Kidney epithelial cell (primary cell): Measurements from ENCODE around the gene OR10T2. TPM values are rescaled to one million over a fixed set of nuclear protein-coding genes. Genes with fewer than 3 reads are reported as not detected.

ENCODE experiments used
- DNase-seq: peaks from one replicate; pipeline ENCODE4 v3.0.0-alpha.2; 2010; ENCODE audit warnings: low read depth
- H3K27me3 ChIP-seq: 2 replicates; pipeline ENCODE4 v1.6.0; 2011; ENCODE audit warnings: low read length; ENCODE audit not compliant: control insufficient read depth, insufficient read depth
- H3K36me3 ChIP-seq: 2 replicates; pipeline ENCODE4 v1.5.1; 2011; ENCODE audit warnings: low read length; ENCODE audit not compliant: control insufficient read depth, insufficient read depth
- H3K4me3 ChIP-seq: 2 replicates; pipeline ENCODE4 v1.5.1; 2011; ENCODE audit warnings: low read depth, mild to moderate bottlenecking, control low read depth, low read length
- total RNA-seq: library from RNA; depleted of rRNA; stranded (reverse); fragments of >200 nt; gene quantifications from 2 replicates; pipeline ENCODE4 v1.2.3, GENCODE V29; 2015
- TF ChIP-seq, protein P1 (sequence below): IDR thresholded peaks from 2 replicates; pipeline ENCODE4 v1.5.1; 2011; ENCODE audit warnings: mild to moderate bottlenecking, moderate library complexity, low read length, control low read depth, inconsistent platforms; ENCODE audit not compliant: insufficient read depth, poor library complexity, severe bottlenecking

OR10T2 gene
- total RNA-seq, 1 donor from 2014 or later: not detected

DNA sequence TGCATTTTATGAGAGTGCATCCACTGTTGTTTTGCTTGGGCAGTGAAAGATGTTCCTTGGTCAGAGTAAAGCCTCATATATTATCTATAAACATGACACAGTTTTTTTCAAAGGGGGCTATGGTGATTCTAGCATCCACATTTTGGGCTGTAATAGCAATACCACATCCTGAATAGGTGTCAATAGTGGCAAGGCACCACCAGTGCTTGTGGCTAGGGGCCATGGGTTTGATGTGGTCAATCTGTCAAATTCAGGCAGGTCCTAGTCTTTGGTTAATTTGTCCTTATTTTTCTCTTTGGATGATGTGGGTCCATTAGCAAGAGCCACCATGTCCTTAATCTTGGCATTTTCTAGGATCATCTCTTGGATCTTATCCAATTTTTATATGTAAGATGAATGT, 32.5 kb downstream of the OR10T2 start:
- H3K27me3 ChIP-seq: no peaks in the 10 kb centered on the region
- DNase-seq: no peak
- no peaks in the 10 kb centered on the region for H3K36me3 ChIP-seq
- TF ChIP-seq, protein P1, sequence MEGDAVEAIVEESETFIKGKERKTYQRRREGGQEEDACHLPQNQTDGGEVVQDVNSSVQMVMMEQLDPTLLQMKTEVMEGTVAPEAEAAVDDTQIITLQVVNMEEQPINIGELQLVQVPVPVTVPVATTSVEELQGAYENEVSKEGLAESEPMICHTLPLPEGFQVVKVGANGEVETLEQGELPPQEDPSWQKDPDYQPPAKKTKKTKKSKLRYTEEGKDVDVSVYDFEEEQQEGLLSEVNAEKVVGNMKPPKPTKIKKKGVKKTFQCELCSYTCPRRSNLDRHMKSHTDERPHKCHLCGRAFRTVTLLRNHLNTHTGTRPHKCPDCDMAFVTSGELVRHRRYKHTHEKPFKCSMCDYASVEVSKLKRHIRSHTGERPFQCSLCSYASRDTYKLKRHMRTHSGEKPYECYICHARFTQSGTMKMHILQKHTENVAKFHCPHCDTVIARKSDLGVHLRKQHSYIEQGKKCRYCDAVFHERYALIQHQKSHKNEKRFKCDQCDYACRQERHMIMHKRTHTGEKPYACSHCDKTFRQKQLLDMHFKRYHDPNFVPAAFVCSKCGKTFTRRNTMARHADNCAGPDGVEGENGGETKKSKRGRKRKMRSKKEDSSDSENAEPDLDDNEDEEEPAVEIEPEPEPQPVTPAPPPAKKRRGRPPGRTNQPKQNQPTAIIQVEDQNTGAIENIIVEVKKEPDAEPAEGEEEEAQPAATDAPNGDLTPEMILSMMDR: no peak
- no peak overlapping the region for H3K4me3 ChIP-seq

DNA sequence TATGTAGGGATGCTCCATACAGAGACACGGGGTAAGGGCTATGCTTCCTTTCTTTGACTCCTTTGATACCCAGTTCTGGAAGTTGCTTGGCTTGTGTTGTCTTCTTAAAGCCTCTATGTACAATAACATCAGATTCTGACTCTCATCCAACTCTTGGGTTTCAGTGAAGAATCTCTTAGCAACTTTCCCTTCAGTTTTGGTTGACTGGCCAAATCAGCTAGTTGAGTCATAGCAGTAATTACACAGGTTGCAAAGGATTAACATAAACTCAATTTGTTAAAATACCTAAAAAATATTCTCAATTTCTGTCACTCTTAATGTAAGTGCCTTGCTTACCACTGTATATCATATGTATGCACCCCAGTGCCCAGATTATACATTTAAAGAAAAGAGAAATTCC, 36.3 kb downstream of the OR10T2 start:
- no peak for DNase-seq
- TF ChIP-seq, protein P1: no peak
- Histone ChIP-seq H3K4me3 (no peak overlapping the region), H3K36me3 (no peaks in the 10 kb centered on the region), H3K27me3 (no peaks in the 10 kb centered on the region)

DNA sequence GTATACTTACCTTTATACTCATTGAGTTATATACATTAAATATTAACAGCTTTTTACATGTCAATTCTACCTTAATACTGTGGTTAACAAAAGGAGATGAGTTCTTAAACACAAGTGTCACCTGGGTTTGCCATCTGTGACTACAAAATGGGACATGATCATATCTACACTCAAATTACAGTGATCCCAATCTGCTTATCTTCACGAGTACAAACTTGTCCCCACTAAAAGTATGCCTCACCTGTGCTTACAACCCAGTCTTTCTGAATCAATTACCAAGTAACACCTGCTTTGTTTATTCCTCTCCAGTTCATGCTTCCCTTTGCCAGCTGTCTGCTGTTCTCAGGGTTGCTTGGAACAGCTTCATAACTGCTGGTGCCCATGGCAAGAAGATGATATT, 36.8 kb downstream of the OR10T2 start:
- TF ChIP-seq, protein P1: no peak

DNA sequence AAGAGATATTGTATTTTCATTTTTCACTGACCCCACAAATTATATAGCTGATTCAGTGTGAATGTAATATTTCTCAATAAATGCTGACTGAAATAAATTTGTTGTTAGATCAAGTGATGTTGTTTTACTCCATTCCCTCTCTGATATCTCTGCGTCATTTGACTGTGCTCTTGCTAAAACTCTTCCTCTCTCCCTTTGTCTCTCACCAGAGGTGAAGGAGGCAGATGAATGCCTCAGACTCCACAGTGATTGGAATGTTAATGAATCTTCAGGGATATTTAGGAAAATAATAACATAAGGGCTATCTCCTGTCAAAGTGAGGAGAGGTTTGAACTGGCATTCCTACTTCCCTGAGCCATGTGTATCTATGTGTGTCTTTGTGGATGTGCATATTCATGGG, 41.8 kb downstream of the OR10T2 start:
- Histone ChIP-seq H3K4me3 (no peak overlapping the region), H3K27me3 (no peaks in the 10 kb centered on the region), H3K36me3 (no peaks in the 10 kb centered on the region)
- no peak for DNase-seq
- TF ChIP-seq, protein P1: no peak

More for the DNA sequence above, 36.8 kb downstream of the OR10T2 start:
- no peaks in the 10 kb centered on the region for H3K36me3 ChIP-seq
- DNase-seq: no peak
- no peaks in the 10 kb centered on the region for H3K27me3 ChIP-seq
- H3K4me3 ChIP-seq: no peak overlapping the region

DNA sequence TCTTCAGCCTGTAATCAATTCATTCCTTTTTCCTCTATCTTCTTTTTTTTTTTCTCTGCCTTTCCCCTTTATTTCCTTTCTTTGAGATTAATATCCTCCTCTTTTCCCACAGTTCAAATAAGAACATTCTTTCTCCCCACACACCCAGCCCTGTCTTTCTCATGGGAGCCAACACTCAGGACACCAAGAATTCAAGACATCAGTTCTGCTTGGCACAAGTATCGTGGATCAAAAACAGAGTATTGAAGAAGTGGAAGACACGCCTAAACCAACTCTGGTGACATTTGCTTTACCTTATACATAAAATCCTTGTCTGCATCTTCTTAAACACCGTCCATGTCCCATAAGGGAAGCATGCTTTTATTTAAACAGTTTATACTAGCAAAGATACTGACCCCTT, 42.6 kb downstream of the OR10T2 start:
- DNase-seq: no peak
- Histone ChIP-seq H3K27me3 (no peaks in the 10 kb centered on the region), H3K36me3 (no peaks in the 10 kb centered on the region), H3K4me3 (no peak overlapping the region)
- TF ChIP-seq, protein P1: no peak

DNA sequence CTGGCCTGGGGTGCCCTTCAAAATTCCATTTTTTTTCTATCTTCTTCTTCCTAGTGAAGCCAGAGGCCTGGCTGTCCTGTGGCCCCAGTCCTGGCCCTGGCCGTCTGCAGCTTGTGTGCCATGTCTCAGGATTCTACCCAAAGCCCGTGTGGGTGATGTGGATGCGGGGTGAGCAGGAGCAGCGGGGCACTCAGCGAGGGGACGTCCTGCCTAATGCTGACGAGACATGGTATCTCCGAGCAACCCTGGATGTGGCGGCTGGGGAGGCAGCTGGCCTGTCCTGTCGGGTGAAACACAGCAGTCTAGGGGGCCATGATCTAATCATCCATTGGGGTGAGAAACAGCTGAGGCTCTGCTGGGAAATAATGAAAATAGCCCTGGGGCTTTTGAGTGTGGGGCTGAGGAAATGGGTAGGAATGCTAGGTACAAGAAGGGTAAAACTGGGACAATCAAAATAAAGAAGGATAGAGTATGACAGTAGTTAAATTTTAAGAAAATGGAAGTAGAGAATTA, 43.4 kb downstream of the OR10T2 start:
- no peak overlapping the region for H3K4me3 ChIP-seq
- H3K36me3 ChIP-seq: no peaks in the 10 kb centered on the region
- TF ChIP-seq, protein P1: no peak
- no peaks in the 10 kb centered on the region for H3K27me3 ChIP-seq
- DNase-seq: no peak
